ENCODE measurements around the gene ATP6V1B1. TPM values are rescaled to one million over a fixed set of nuclear protein-coding genes. Genes with fewer than 3 reads are reported as not detected.

Gene ATP6V1B1
- total and polyA plus RNA-seq, 4 donors = not detected

- Histone ChIP-seq H3K36me3 (ENCODE audit: control insufficient read depth in 4 of 4, insufficient read depth in 3 of 4, low read depth in 1 of 4, low read length in 3 of 4) (peaks cover 8 to 56% (median 35%) of the 10 kb centered on the region in 4 donors), H3K4me1 (ENCODE audit: control insufficient read depth in 4 of 4, insufficient read depth in 4 of 4, low read length in 3 of 4) (no peaks in the 10 kb centered on the region), H3K27ac (ENCODE audit: low read depth in 1 of 2, low read length in 2 of 2) (no peak overlapping the region), H3K4me3 (ENCODE audit: low read depth in 1 of 3, low read length in 3 of 3) (no peak overlapping the region), H3K9ac (ENCODE audit: low read depth in 1 of 2, low read length in 2 of 2) (no peak overlapping the region), H3K27me3 (ENCODE audit: control insufficient read depth in 4 of 4, insufficient read depth in 4 of 4, low read length in 3 of 4) (no peaks in the 10 kb centered on the region), H3K9me3 (ENCODE audit: control insufficient read depth in 4 of 4, low read length in 3 of 4) (no peaks in the 10 kb centered on the region)
- no peak for TF ChIP-seq RXRA (IDR thresholded peaks at IDR 0.05)
- no peak for TF ChIP-seq CTCF (IDR thresholded peaks at IDR 0.05; ENCODE audit: low read depth, low read length, missing input control)
- TF ChIP-seq RAD21 (IDR thresholded peaks at IDR 0.05) = no peak
- no peak for TF ChIP-seq YY1 (IDR thresholded peaks at IDR 0.05)
- no peak for TF ChIP-seq FOXA2 (IDR thresholded peaks at IDR 0.05)
- TF ChIP-seq TAF1 (conservative IDR thresholded peaks at IDR 0.05) = no peak
- no peak for TF ChIP-seq HNF4A (conservative IDR thresholded peaks at IDR 0.05)
- 93% methylated on average over 4 of the region's 4 CpGs for WGBS
- no peak for DNase-seq (ENCODE audit: low spot score)
Measured at GRCh38 chr2:70986499-70987189, 50.9 kb downstream of the ATP6V1B1 start.

GRCh38 chr2:70987386-70987785 is 51.7 kb downstream of the ATP6V1B1 start:
- no peak for DNase-seq (ENCODE audit: low spot score)
- H3K27me3 ChIP-seq (ENCODE audit: control insufficient read depth in 4 of 4, insufficient read depth in 4 of 4, low read length in 3 of 4) = no peaks in the 10 kb centered on the region
- no peaks in the 10 kb centered on the region for H3K4me1 ChIP-seq (ENCODE audit: control insufficient read depth in 4 of 4, insufficient read depth in 4 of 4, low read length in 3 of 4)
- no peak overlapping the region for H3K4me3 ChIP-seq (ENCODE audit: low read depth in 1 of 3, low read length in 3 of 3)
- WGBS = 95% methylated on average over 1 of the region's 1 CpG
- H3K9me3 ChIP-seq (ENCODE audit: control insufficient read depth in 4 of 4, low read length in 3 of 4) = no peaks in the 10 kb centered on the region
- H3K9ac ChIP-seq (ENCODE audit: low read depth in 1 of 2, low read length in 2 of 2) = no peak overlapping the region
- H3K27ac ChIP-seq (ENCODE audit: low read depth in 1 of 2, low read length in 2 of 2) = no peak overlapping the region
- H3K36me3 ChIP-seq (ENCODE audit: control insufficient read depth in 4 of 4, insufficient read depth in 3 of 4, low read depth in 1 of 4, low read length in 3 of 4) = peaks cover 8 to 56% (median 37%) of the 10 kb centered on the region in 4 donors
- TF ChIP-seq NR2F2 (IDR thresholded peaks at IDR 0.05) (no peak), FOXA1 (IDR thresholded peaks at IDR 0.05) (no peak), GABPA (IDR thresholded peaks at IDR 0.05 in 1 of 2, conservative IDR thresholded peaks at IDR 0.05 in 1 of 2) (no peak), CTCF (IDR thresholded peaks at IDR 0.05; ENCODE audit: low read depth, low read length, missing input control) (no peak), HNF4G (IDR thresholded peaks at IDR 0.05) (no peak), RXRA (IDR thresholded peaks at IDR 0.05) (no peak), TAF1 (conservative IDR thresholded peaks at IDR 0.05) (no peak), YY1 (IDR thresholded peaks at IDR 0.05) (no peak)

GRCh38 chr2:70988151-70988550 is 52.5 kb downstream of the ATP6V1B1 start:
- H3K27ac ChIP-seq (ENCODE audit: low read depth in 1 of 2, low read length in 2 of 2) = no peak overlapping the region
- no peak overlapping the region for H3K4me3 ChIP-seq (ENCODE audit: low read depth in 1 of 3, low read length in 3 of 3)
- no peak for DNase-seq (ENCODE audit: low spot score)
- no peak overlapping the region for H3K9ac ChIP-seq (ENCODE audit: low read depth in 1 of 2, low read length in 2 of 2)
- peaks cover 1 to 5% (median 5%) of the 10 kb centered on the region in 4 donors for H3K4me1 ChIP-seq (ENCODE audit: control insufficient read depth in 4 of 4, insufficient read depth in 4 of 4, low read length in 3 of 4)
- TF ChIP-seq REST (IDR thresholded peaks at IDR 0.05) = no peak
- TF ChIP-seq SP1 (IDR thresholded peaks at IDR 0.05) = no peak
- H3K9me3 ChIP-seq (ENCODE audit: control insufficient read depth in 4 of 4, low read length in 3 of 4) = no peaks in the 10 kb centered on the region
- peaks cover 8 to 56% (median 37%) of the 10 kb centered on the region in 4 donors for H3K36me3 ChIP-seq (ENCODE audit: control insufficient read depth in 4 of 4, insufficient read depth in 3 of 4, low read depth in 1 of 4, low read length in 3 of 4)
- no peaks in the 10 kb centered on the region for H3K27me3 ChIP-seq (ENCODE audit: control insufficient read depth in 4 of 4, insufficient read depth in 4 of 4, low read length in 3 of 4)
- WGBS = 79% methylated on average over 4 of the region's 4 CpGs

All from liver (tissue), 9 donors.